B cell (primary cell): ENCODE data around the gene FCER1G.

Experiments
- EZH2 ChIP-seq: IDR thresholded peaks from 2 replicates; pipeline ENCODE4 v1.6.1; 2012; ENCODE audit warnings: borderline replicate concordance, low read depth, mild to moderate bottlenecking, moderate library complexity, low read length; ENCODE audit not compliant: insufficient read depth, poor library complexity, severe bottlenecking
- TF ChIP-seq, protein P1 (sequence below): fragments of 200-600 bp; IDR thresholded peaks from one replicate; pipeline ENCODE4 v1.8.0; 2022; ENCODE audit warnings: antibody characterized with exemption, mild to moderate bottlenecking

DNA sequence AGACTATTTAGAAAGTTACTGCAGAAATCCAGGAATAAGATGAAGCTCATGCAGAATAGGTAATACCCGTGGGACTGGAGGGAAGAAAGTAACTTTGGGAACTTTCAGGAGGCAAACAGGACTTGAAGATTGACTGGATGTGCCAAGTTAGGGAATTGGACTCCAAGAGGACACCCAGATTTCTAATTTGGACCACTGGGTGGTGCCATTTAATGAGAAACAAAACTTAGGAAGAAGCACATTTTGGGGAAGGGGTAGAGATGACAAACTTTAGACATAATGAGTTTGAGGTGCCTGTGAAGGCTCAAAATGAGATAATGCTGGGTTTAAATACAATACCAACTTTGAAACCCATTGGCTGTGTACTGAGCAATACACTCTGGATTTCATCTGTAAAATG, 34.5 kb upstream of the FCER1G start:
- TF ChIP-seq, protein P1, sequence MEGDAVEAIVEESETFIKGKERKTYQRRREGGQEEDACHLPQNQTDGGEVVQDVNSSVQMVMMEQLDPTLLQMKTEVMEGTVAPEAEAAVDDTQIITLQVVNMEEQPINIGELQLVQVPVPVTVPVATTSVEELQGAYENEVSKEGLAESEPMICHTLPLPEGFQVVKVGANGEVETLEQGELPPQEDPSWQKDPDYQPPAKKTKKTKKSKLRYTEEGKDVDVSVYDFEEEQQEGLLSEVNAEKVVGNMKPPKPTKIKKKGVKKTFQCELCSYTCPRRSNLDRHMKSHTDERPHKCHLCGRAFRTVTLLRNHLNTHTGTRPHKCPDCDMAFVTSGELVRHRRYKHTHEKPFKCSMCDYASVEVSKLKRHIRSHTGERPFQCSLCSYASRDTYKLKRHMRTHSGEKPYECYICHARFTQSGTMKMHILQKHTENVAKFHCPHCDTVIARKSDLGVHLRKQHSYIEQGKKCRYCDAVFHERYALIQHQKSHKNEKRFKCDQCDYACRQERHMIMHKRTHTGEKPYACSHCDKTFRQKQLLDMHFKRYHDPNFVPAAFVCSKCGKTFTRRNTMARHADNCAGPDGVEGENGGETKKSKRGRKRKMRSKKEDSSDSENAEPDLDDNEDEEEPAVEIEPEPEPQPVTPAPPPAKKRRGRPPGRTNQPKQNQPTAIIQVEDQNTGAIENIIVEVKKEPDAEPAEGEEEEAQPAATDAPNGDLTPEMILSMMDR = peak; percentile 18
- no peak for TF ChIP-seq EZH2
